A673 (cell line): ENCODE data around the gene CYP46A1. TPM values are rescaled to one million over a fixed set of nuclear protein-coding genes. Genes with fewer than 3 reads are reported as not detected.

ENCODE experiments used
- BruUV-seq: library from RNA; stranded (reverse); fragments of 400-500 nt; replicated peaks from 2 replicates; lab custom pipeline; 2021; lab: Mats Ljungman, UMichigan
- CTCF ChIA-PET: fragments of 300-600 bp; sonication (Branson Sonifier 250); formaldehyde crosslinking; loops from one replicate; lab custom pipeline; 2022; ENCODE audit warnings: antibody characterized with exemption; lab: Charles Lee
- POLR2A ChIA-PET: fragments of 300-600 bp; sonication (Branson Sonifier 250); formaldehyde crosslinking; loops from one replicate; lab custom pipeline; 2022; ENCODE audit warnings: antibody characterized with exemption; ENCODE audit not compliant: low non-redundant PET; lab: Charles Lee
- DNase-seq: peaks from one replicate; pipeline ENCODE4 v3.0.0-alpha.2; 2015; ENCODE audit warnings: low spot score
- H3K27ac ChIP-seq: fragments of 200-600 bp; sonication (generic); 2 replicates; pipeline ENCODE4 v1.5.1; 2016; ENCODE audit warnings: mixed run types, low read depth, mild to moderate bottlenecking, mixed read lengths, antibody characterized with exemption, low read length; ENCODE audit not compliant: poor library complexity, severe bottlenecking
- H3K27me3 ChIP-seq: fragments of 200-600 bp; sonication (generic); replicated peaks from 2 replicates; pipeline ENCODE4 v1.6.1; 2017; ENCODE audit warnings: mixed run types, low read depth, mild to moderate bottlenecking, mixed read lengths, antibody characterized with exemption, low read length; ENCODE audit not compliant: insufficient read depth, poor library complexity
- H3K36me3 ChIP-seq: fragments of 200-600 bp; sonication (generic); 2 replicates; pipeline ENCODE4 v1.6.1; 2016; ENCODE audit warnings: mixed run types, mild to moderate bottlenecking, mixed read lengths, antibody characterized with exemption, low read length; ENCODE audit not compliant: insufficient read depth, poor library complexity, severe bottlenecking
- H3K4me1 ChIP-seq: fragments of 200-600 bp; sonication (generic); 2 replicates; pipeline ENCODE4 v1.6.1; 2017; ENCODE audit warnings: mixed run types, mild to moderate bottlenecking, mixed read lengths, antibody characterized with exemption, low read length; ENCODE audit not compliant: insufficient read depth, poor library complexity, severe bottlenecking
- H3K4me3 ChIP-seq: fragments of 200-600 bp; sonication (generic); 2 replicates; pipeline ENCODE4 v1.5.1; 2016; ENCODE audit warnings: low read depth, mixed run types, mild to moderate bottlenecking, mixed read lengths, low read length; ENCODE audit not compliant: poor library complexity, severe bottlenecking
- H3K9me3 ChIP-seq: fragments of 200-600 bp; sonication (generic); 2 replicates; pipeline ENCODE4 v1.6.1; 2016; ENCODE audit warnings: mixed run types, low read depth, mild to moderate bottlenecking, mixed read lengths, antibody characterized with exemption, low read length; ENCODE audit not compliant: poor library complexity, severe bottlenecking
- CTCF ChIP-seq: fragments of 300-800, 200-600 bp; sonication (generic); conservative IDR thresholded peaks from 2 replicates; pipeline ENCODE4 v1.5.1; 2017; ENCODE audit warnings: low read depth, mild to moderate bottlenecking, antibody characterized with exemption, low read length, moderate library complexity, mixed read lengths
- EZH2 ChIP-seq: fragments of 200-600 bp; sonication (generic); IDR thresholded peaks from 2 replicates; pipeline ENCODE4 v1.6.1; 2017; ENCODE audit warnings: borderline replicate concordance, low read depth, mild to moderate bottlenecking, mixed read lengths, antibody characterized with exemption, low read length; ENCODE audit not compliant: poor library complexity, severe bottlenecking
- intact Hi-C: fragments of 100-400 bp; cut with micrococcal nuclease; formaldehyde crosslinking; loops from one replicate; pipeline ENCODE4 v1.10.0; 2022; ENCODE audit not compliant: unreplicated experiment
- total RNA-seq: library from RNA; stranded (reverse); gene quantifications from 2 replicates; pipeline ENCODE4 v1.2.3, GENCODE V29; 2021

The CYP46A1 gene
- total RNA-seq, 1 experiment from 2014 or later: not detected

GRCh38 chr14:99707921-99708320 is 23.8 kb downstream of the CYP46A1 start:
- H3K9me3 ChIP-seq: peaks cover 10% of the 10 kb centered on the region
- POLR2A ChIA-PET: no interaction called here
- intact Hi-C loops: no loop called here
- H3K27me3 ChIP-seq: peaks cover 12% of the 10 kb centered on the region
- TF ChIP-seq CTCF (no peak), EZH2 (no peak)
- no peak overlapping the region for H3K27ac ChIP-seq
- no peak for DNase-seq
- H3K36me3 ChIP-seq: no peaks in the 10 kb centered on the region
- CTCF ChIA-PET: no interaction called here
- no TSS peak for BruUV-seq
- no peak overlapping the region for H3K4me3 ChIP-seq
- H3K4me1 ChIP-seq: no peaks in the 10 kb centered on the region

- Histone ChIP-seq H3K27me3 (peaks cover 12% of the 10 kb centered on the region), H3K4me3 (no peak overlapping the region), H3K9me3 (peaks cover 4% of the 10 kb centered on the region), H3K4me1 (no peaks in the 10 kb centered on the region), H3K27ac (no peak overlapping the region), H3K36me3 (no peaks in the 10 kb centered on the region)
- DNase-seq: no peak
- TF ChIP-seq CTCF: no peak
- TF ChIP-seq EZH2: no peak
- no TSS peak for BruUV-seq
- intact Hi-C loops: no loop called here
- CTCF ChIA-PET: no interaction called here
- POLR2A ChIA-PET: no interaction called here
Measured at GRCh38 chr14:99708449-99708848, 24.4 kb downstream of the CYP46A1 start.

DNA sequence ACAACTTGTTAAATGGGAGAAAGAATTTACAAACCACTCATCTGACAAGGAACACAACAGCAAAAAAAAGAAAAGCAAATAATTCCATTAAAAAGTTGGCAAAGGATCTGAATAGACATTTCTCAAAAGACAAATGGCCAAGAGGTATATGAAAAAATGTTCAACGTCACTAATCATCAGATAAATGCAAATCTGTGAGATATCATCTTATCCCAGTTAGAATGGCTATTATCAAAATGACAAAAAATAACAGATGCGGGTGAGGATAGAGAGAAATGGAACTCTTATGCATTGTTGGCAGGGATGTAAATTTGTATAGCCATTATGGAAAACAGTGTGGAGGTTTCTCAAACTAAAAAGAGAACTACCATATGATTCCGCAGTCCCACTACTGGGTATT is 29.9 kb downstream of the CYP46A1 start:
- intact Hi-C loops: no loop called here
- H3K9me3 ChIP-seq: no peaks in the 10 kb centered on the region
- no TSS peak for BruUV-seq
- peaks cover 12% of the 10 kb centered on the region for H3K27me3 ChIP-seq
- no peak for TF ChIP-seq EZH2
- TF ChIP-seq CTCF: no peak
- POLR2A ChIA-PET: no interaction called here
- H3K27ac ChIP-seq: no peak overlapping the region
- H3K36me3 ChIP-seq: no peaks in the 10 kb centered on the region
- CTCF ChIA-PET: no interaction called here
- DNase-seq: no peak
- H3K4me3 ChIP-seq: no peak overlapping the region
- no peaks in the 10 kb centered on the region for H3K4me1 ChIP-seq
